Activated CD4-positive, alpha-beta T cell treated with anti-CD3 and anti-CD28 coated beads for 36 hours (primary cell): Measurements from ENCODE around the gene TCFL5. TPM values are rescaled to one million over a fixed set of nuclear protein-coding genes. Genes with fewer than 3 reads are reported as not detected.
"Not testable (repeated sequence)": the region's sequence is repeated elsewhere in the genome, so short reads cannot be mapped to it uniquely, and the experiment has no call there.

ENCODE experiments used
- ATAC-seq: fragments of 200-7000 bp; cut with Tn5 transposase; one replicate; pipeline ENCODE4 v1.10.0; 2021; ENCODE audit warnings: mild to moderate bottlenecking, moderate library complexity
- CTCF ChIA-PET: fragments of 350-600 bp; sonication (Branson Sonifier 250); formaldehyde crosslinking; loops from one replicate; lab custom pipeline; 2021; ENCODE audit warnings: antibody characterized with exemption; lab: Charles Lee
- POLR2A ChIA-PET: fragments of 350-600 bp; sonication (Branson Sonifier 250); formaldehyde crosslinking; loops from one replicate; lab custom pipeline; 2021; ENCODE audit warnings: antibody characterized with exemption, inconsistent platforms; lab: Charles Lee
- DNase-seq: peaks from one replicate; pipeline ENCODE4 v3.0.0-alpha.2; 2020
- H3K27ac Mint-ChIP-seq: one replicate; pipeline ENCODE4 v1.8.0; 2021; ENCODE audit warnings: mixed read lengths
- H3K27me3 Mint-ChIP-seq: one replicate; pipeline ENCODE4 v1.8.0; 2021; ENCODE audit warnings: mixed read lengths
- H3K36me3 Mint-ChIP-seq: one replicate; pipeline ENCODE4 v1.8.0; 2021; ENCODE audit warnings: low read depth, mixed read lengths
- H3K4me1 Mint-ChIP-seq: one replicate; pipeline ENCODE4 v1.8.0; 2021; ENCODE audit warnings: mixed read lengths
- H3K4me3 Mint-ChIP-seq: one replicate; pipeline ENCODE4 v1.8.0; 2021; ENCODE audit warnings: mild to moderate bottlenecking, moderate library complexity, mixed read lengths
- H3K9me3 Mint-ChIP-seq: one replicate; pipeline ENCODE4 v1.8.0; 2021; ENCODE audit warnings: low read depth, mixed read lengths
- intact Hi-C, 2 experiments: fragments of 100-400 bp; cut with DNase I in 1 of 2; cut with micrococcal nuclease in 1 of 2; formaldehyde crosslinking; loops; one replicate each; pipeline versions ENCODE4 v1.14.2 to v1.15.1; 2022 to 2024; cut with DNase I, micrococcal nuclease
- total RNA-seq, 2 experiments: library from RNA; stranded (reverse); gene quantifications; one replicate each; pipeline ENCODE4 v1.2.3, GENCODE V29; 2021

TCFL5 gene
- total RNA-seq, 2 experiments from 2014 or later: 5.2 to 6.6 TPM

DNA sequence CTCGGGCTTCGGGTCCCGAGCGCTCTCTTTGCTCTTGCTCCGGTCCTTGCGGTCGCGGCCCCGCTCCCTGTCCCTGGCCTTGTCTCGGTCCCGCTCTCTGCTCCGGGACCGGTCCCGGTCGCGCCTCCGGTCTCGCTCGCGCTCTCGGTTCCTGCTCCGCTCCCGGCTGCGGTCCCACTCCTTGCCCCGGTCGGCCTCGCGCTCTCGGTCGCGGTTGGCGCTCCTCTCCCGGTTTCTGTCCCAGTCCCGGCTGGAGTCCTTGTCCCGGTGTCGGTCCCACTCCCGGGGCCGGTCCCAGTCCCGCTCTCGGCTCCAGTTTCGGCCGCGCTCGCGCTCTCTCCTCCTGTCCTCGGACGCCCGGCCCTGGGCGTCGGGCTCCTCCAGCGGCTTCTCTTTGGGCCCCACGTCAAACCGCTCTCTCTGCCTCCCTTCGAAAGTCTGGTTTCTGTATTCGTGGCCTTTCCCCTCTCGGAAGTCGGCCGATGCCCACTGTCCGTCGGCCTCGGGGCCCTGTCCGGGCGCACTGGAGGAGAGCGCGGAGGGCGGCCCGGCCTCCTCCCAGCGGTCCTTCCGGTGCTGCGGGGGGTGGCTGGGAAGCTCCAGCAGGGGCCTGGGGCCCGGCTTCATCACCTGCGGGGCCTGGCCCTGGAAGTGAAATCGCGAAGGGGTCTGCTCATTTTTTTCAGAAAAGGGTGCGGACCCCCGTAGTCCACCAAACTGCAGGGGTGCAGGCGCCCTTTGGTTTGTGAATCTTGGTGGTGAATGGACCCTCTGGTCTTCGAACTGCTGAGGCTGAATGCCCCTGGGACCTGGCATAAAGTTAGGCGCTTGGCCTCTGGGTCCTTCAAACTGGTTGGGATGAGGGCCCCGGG, 17.9 kb upstream of the TCFL5 start:
- POLR2A ChIA-PET: no interaction called here
- H3K9me3 Mint-ChIP-seq: no peaks in the 10 kb centered on the region
- no peak for DNase-seq
- no peak overlapping the region for H3K27ac Mint-ChIP-seq
- no peak for ATAC-seq
- H3K4me3 Mint-ChIP-seq: no peak overlapping the region
- peaks cover 7% of the 10 kb centered on the region for H3K36me3 Mint-ChIP-seq
- H3K4me1 Mint-ChIP-seq: peaks cover 11% of the 10 kb centered on the region
- no peaks in the 10 kb centered on the region for H3K27me3 Mint-ChIP-seq
- intact Hi-C loops: no loop called here
- CTCF ChIA-PET: interaction anchor here (1.0 kb wide), 1 partner anchor 9 kb away, joined by 3 read pairs; no protein-coding TSS in a partner anchor

DNA sequence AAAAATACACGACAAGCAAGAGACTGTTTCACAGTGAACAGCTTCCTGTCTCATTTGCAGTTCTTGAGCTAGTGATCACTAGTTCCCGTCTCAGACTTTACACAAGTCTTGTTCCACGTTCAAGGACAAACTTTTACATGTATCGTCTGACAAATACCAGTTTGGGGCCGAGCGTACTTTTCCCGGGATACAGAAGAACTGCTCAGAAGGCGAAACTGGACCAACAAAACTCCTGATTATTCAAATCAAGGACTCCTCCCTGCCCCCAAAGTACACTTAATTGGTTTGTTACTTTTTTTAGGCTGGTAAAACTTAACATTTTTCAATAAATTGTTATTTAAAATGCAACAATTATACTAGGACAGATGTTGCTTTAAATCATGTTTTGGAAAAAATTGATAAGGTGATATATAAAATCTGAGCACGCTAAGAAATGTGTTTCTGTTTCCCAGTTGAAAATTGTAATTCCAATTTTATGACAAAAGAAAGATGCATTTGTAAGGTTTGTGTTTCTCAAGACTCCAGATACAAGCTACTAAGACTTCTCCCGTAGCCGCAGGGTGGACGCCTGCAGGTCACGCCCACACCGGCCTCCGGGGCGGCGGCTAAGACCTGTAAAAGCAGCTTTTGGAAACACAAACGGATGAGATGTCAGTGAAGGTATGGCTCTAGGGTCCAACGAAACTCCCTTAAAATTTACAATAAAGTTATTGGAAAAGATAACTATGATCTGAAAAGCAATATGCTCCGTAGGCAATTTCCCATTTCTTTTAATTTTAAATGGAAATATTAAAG, 16.8 kb upstream of the TCFL5 start:
- DNase-seq (no peak), ATAC-seq (no peak)
- intact Hi-C loops: no loop called here
- Mint-ChIP-seq H3K27ac (no peak overlapping the region), H3K36me3 (peaks cover 7% of the 10 kb centered on the region), H3K27me3 (no peaks in the 10 kb centered on the region), H3K9me3 (no peaks in the 10 kb centered on the region), H3K4me1 (peaks cover 20% of the 10 kb centered on the region), H3K4me3 (no peak overlapping the region)
- POLR2A ChIA-PET: no interaction called here
- CTCF ChIA-PET: interaction anchor here (0.6 to 1.0 kb wide), 2 partner anchors 10 to 905 kb away, joined by 3 read pairs; no protein-coding TSS in a partner anchor

DNA sequence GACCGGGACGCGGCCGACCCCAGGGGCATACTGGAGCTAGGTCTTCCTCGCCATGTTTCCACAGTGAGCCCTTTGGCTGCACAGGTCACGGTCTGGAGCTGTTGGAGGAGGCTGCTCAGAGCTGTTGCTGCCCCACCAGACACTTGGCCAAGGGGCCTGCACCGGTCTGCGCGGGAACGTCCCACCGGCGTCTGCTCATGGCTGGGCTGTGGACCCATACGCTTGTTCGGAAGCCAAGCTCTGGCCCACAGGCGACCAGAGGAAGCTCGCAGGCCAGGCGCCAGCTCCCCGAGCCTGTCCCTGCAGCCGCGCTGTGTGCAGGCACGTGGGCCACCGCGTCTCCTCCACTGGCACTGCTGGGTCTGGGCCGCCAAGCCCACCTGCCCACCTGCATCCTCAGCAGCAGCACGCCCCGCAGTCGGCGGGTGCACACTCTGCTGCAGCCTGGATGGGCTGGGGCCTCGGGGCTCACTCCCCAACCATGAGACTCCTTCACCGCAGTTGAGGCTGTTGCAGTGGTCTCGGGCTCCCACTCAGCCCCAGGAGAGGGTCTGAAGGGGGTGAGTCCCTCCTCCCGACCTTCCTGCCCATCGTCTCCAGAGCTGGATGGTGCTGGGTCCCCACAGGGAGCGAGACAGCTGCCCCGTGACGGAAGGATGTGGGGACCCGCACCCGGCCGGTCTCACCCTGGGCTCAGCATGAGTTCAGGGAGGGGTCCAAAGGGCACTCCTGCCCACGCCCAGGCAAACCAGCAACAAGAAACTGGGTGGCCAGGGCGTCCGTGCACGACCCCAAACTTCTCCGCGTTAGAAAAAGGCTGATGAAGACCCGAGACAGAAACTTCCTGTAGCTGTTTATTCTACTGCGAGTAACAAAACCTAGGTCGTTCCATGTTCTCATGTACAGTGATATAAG, 15.5 kb upstream of the TCFL5 start:
- intact Hi-C loops: no loop called here
- DNase-seq (no peak), ATAC-seq (peak; percentile 17)
- peak overlapping the region; percentile 13 for H3K27ac Mint-ChIP-seq
- H3K27me3 Mint-ChIP-seq: no peaks in the 10 kb centered on the region
- CTCF ChIA-PET: interaction anchor here (0.6 to 0.9 kb wide), 3 partner anchors 15 to 906 kb away, joined by 3 to 5 read pairs (median 3); partner anchors contain the start of gene TCFL5
- POLR2A ChIA-PET: interaction anchor here (0.6 kb wide), 1 partner anchor 321 kb away, joined by 4 read pairs; no protein-coding TSS in a partner anchor
- H3K9me3 Mint-ChIP-seq: no peaks in the 10 kb centered on the region
- no peak overlapping the region for H3K4me3 Mint-ChIP-seq
- peaks cover 22% of the 10 kb centered on the region for H3K4me1 Mint-ChIP-seq
- H3K36me3 Mint-ChIP-seq: peaks cover 6% of the 10 kb centered on the region

DNA sequence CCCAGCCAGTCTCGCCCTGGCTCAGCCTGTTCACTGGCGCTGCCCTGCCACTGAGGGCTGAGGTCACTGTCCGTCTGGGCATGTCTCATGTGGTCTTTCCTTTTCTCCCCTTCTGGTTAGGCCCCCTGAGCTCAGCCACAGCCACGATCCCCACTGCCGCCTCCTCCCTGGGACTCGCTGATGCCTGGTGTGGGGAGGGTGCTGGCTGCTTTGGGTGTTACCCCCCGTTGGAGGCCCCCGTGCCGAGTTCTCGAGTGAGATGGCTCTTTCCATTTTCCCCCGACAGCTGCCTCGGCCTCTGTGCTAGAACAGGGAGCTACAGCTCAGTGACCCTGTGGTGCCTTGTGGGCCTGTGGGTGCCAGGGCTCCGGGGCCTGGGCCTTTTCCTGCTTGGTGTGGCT, 14.9 kb upstream of the TCFL5 start:
- intact Hi-C loops: no loop called here
- ATAC-seq (no peak), DNase-seq (no peak)
- POLR2A ChIA-PET: interaction anchor here (0.6 to 1.6 kb wide), 2 partner anchors 96 to 321 kb away, joined by 4 read pairs; no protein-coding TSS in a partner anchor
- H3K27ac Mint-ChIP-seq: no peak overlapping the region
- H3K27me3 Mint-ChIP-seq: no peaks in the 10 kb centered on the region
- peaks cover 2% of the 10 kb centered on the region for H3K36me3 Mint-ChIP-seq
- CTCF ChIA-PET: interaction anchor here (0.8 to 1.0 kb wide), 3 partner anchors 15 to 209 kb away, joined by 3 to 5 read pairs (median 3); partner anchors contain the start of gene TCFL5
- no peak overlapping the region for H3K4me3 Mint-ChIP-seq
- H3K9me3 Mint-ChIP-seq: no peaks in the 10 kb centered on the region
- peaks cover 22% of the 10 kb centered on the region for H3K4me1 Mint-ChIP-seq

DNA sequence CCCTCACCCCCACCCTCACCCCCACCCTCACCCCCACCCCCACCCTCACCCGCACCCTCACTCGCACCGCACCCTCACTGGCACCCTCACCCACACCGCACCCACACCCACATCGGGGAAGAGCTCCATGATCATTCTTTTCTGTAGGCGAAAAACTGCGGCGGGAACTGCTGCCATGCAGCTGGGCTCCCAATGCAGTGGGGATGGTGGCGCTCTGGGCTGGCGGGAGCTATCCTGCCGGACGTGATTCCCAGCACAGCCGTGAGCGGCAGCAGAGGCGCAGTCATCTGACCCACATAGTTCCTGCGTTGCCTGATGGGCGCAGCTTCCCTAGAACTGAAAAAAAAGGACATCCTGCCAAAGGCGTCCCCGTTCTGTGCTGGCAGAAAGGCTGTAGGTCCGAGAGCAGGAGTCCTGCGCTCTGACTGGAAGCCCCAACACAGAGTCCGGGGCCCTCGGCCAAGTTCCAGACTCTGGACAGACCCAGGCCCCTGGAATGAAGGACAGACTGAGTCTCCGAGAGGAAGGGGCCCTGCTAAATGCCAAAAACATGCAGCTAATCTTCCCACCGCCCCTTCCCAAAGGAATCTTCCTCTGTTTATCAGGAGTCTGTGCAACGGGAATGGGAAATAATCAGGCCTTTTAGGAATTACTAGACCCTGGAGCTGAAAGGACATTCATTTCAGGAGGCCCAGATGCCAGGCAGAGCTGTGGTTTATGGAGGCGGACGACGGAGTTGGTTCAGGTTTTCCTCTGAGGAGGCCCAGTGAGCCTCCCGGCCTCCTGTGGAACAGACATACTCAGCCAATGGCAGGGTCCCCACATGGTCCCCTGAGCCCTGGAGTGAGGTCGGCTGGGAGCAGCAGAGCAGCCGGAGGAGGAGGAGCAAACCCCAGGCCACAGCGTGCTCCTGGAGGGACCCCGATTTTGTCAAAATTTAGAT, 14.1 kb upstream of the TCFL5 start:
- no peaks in the 10 kb centered on the region for H3K36me3 Mint-ChIP-seq
- intact Hi-C loops: no loop called here
- no peak overlapping the region for H3K4me3 Mint-ChIP-seq
- ATAC-seq (peak; percentile 61), DNase-seq (peak; percentile 50)
- ChIA-PET POLR2A (interaction anchor here (0.6 to 1.6 kb wide), 2 partner anchors 14 to 97 kb away, joined by 4 read pairs; partner anchors contain the start of gene TCFL5), CTCF (interaction anchor here (0.8 to 1.3 kb wide), 5 partner anchors 26 to 208 kb away, joined by 3 to 5 read pairs (median 3); no protein-coding TSS in a partner anchor)
- H3K27me3 Mint-ChIP-seq: peaks cover 1% of the 10 kb centered on the region
- H3K9me3 Mint-ChIP-seq: no peaks in the 10 kb centered on the region
- no peak overlapping the region for H3K27ac Mint-ChIP-seq
- peaks cover 22% of the 10 kb centered on the region for H3K4me1 Mint-ChIP-seq

DNA sequence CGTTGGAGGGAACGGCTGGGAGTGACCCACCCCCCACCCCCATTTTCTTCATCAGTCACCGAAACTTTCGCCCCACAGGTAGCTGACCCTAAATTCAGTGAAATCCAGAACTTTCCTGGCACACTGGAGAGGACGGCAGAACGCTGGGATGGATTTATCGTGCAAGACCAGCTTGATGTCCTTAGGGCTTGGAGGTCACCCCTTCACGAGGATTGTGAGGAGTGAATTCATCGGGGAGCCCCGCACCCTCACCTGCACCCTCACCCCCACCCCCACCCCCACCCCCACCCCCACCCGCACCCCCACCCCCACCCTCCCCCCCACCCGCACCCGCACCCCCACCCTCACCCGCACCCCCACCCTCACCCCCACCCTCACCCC, 13.3 kb upstream of the TCFL5 start:
- Mint-ChIP-seq H3K4me1 (peaks cover 22% of the 10 kb centered on the region), H3K9me3 (no peaks in the 10 kb centered on the region), H3K27me3 (peaks cover 2% of the 10 kb centered on the region), H3K36me3 (no peaks in the 10 kb centered on the region), H3K27ac (no peak overlapping the region), H3K4me3 (no peak overlapping the region)
- DNase-seq (no peak), ATAC-seq (no peak)
- intact Hi-C loops: no loop called here
- CTCF ChIA-PET: interaction anchor here (0.8 to 2.1 kb wide), 4 partner anchors 26 to 134 kb away, joined by 3 to 5 read pairs (median 4); no protein-coding TSS in a partner anchor
- POLR2A ChIA-PET: interaction anchor here (1.6 kb wide), 1 partner anchor 98 kb away, joined by 4 read pairs; no protein-coding TSS in a partner anchor

DNA sequence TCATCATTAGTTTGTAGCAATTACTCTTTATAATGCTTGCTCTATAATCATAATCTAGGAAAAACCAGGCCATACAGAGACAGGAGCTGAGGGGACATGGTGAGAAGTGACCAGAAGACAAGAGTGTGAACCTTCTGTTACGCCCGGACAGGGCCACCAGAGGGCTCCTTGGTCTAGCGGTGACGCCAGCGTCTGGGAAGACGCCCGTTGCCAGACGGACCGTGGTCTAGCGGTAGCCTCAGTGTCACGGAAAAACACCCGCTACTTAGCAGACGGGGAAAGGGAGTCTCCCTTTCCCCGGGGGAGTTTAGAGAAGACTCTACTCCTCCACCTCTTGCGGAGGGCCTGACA, 12.0 kb upstream of the TCFL5 start:
- H3K4me3 Mint-ChIP-seq, POLR2A ChIA-PET, H3K27me3 Mint-ChIP-seq, ATAC-seq, H3K9me3 Mint-ChIP-seq, H3K36me3 Mint-ChIP-seq, H3K27ac Mint-ChIP-seq: not testable (repeated sequence)
- peaks cover 22% of the 10 kb centered on the region for H3K4me1 Mint-ChIP-seq
- peak; percentile 60 for DNase-seq
- CTCF ChIA-PET: interaction anchor here (0.6 to 2.1 kb wide), 3 partner anchors 25 to 135 kb away, joined by 3 to 4 read pairs (median 4); no protein-coding TSS in a partner anchor
- intact Hi-C loops: loop anchor here in 1 of 2 experiments (2.0 kb wide), 1 partner anchor 135 kb away; no protein-coding TSS in a partner anchor

DNA sequence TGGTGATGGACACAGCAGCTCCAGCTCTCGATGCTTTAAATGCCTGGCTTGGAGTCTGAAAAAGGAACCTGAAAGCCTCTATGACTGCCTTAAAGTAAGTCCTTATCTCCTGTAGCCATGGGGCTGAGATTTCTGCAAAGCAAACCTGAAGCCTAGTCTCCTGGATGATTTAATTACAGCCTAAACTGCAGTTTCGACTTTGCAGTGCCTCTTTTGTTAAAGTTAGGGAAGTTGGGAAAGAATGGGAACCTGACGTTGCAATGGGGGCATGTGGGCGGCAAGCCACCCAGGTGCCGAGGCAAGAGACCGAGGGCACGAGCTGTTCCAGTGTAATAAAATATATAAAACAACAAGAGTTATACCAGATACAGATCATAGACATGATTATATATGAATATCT, 11.7 kb upstream of the TCFL5 start:
- Mint-ChIP-seq H3K27me3 (peaks cover 2% of the 10 kb centered on the region), H3K4me3 (no peak overlapping the region), H3K27ac (no peak overlapping the region), H3K9me3 (no peaks in the 10 kb centered on the region), H3K36me3 (no peaks in the 10 kb centered on the region), H3K4me1 (peaks cover 22% of the 10 kb centered on the region)
- intact Hi-C loops: loop anchor here in 1 of 2 experiments (2.0 kb wide), 1 partner anchor 136 kb away; no protein-coding TSS in a partner anchor
- ChIA-PET CTCF (interaction anchor here (0.7 to 2.1 kb wide), 3 partner anchors 46 to 135 kb away, joined by 3 to 4 read pairs (median 4); no protein-coding TSS in a partner anchor), POLR2A (no interaction called here)
- ATAC-seq (no peak), DNase-seq (no peak)

DNA sequence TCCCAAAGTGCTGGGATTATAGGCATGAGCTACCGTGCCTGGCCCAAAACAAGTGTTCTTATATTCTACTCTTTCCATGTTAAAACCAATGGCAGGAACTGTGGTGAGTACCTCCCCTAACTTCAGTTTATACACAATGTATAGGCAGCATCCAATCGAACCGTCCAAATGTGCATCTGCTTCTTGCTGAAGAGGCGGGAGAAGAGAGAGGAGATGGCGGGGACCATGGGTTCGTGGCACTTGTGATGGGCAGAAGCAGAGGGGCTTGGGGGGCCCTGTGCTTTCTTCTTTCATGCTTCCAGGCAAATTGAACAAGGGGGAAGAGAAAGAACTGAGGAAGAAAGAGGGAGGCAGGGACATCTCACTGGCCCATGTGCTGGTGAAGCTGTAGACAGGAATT, 11.2 kb upstream of the TCFL5 start:
- no peak overlapping the region for H3K4me3 Mint-ChIP-seq
- no peak for DNase-seq
- no peak for ATAC-seq
- intact Hi-C loops: loop anchor here in 1 of 2 experiments (2.0 kb wide), 1 partner anchor 136 kb away; no protein-coding TSS in a partner anchor
- H3K27me3 Mint-ChIP-seq: peaks cover 2% of the 10 kb centered on the region
- no peaks in the 10 kb centered on the region for H3K9me3 Mint-ChIP-seq
- CTCF ChIA-PET: interaction anchor here (0.7 to 2.1 kb wide), 3 partner anchors 47 to 136 kb away, joined by 3 to 4 read pairs (median 4); no protein-coding TSS in a partner anchor
- POLR2A ChIA-PET: no interaction called here
- no peaks in the 10 kb centered on the region for H3K36me3 Mint-ChIP-seq
- peaks cover 21% of the 10 kb centered on the region for H3K4me1 Mint-ChIP-seq
- no peak overlapping the region for H3K27ac Mint-ChIP-seq
